ENCODE results near the gene EIF6.

DNA sequence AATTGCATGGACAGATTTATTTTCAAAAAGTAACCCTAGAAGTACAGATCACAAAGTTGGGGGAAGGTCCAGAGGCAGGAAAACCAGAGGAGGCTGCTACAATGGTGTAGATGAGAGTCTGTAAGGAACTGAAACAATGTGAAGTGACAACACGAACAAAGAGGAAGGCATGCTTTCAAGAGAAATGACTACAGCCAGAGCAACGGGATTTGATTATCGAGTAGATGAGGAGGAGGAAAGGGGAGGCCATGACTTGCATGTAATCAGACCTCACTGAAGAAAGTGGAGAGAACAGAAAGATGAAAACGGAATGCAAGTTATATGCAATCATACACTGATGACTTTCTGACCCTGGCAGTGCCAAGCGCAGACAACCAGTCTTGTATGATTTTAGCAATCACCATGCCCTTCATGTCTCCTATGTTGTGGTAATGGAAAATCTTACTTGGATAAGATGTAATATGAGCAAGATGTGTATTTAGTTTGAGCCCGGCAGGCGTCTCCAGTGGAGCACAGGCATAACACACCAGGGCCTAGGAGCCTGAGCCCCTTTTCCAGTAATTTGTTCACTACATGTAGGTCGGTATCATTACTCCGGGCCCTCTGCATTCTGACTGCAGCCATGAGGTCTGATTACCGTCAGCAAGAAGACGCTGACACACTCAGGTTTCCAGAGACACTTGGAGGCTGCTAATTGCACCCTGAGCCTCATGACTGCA lies 41.6 kb upstream of the EIF6 start:
- TF ChIP-seq, protein P1, sequence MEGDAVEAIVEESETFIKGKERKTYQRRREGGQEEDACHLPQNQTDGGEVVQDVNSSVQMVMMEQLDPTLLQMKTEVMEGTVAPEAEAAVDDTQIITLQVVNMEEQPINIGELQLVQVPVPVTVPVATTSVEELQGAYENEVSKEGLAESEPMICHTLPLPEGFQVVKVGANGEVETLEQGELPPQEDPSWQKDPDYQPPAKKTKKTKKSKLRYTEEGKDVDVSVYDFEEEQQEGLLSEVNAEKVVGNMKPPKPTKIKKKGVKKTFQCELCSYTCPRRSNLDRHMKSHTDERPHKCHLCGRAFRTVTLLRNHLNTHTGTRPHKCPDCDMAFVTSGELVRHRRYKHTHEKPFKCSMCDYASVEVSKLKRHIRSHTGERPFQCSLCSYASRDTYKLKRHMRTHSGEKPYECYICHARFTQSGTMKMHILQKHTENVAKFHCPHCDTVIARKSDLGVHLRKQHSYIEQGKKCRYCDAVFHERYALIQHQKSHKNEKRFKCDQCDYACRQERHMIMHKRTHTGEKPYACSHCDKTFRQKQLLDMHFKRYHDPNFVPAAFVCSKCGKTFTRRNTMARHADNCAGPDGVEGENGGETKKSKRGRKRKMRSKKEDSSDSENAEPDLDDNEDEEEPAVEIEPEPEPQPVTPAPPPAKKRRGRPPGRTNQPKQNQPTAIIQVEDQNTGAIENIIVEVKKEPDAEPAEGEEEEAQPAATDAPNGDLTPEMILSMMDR (conservative IDR thresholded peaks at IDR 0.05; ENCODE audit: low read length) = no peak
- TF ChIP-seq EZH2phosphoT487 (IDR thresholded peaks at IDR 0.05; ENCODE audit: borderline replicate concordance, low read depth, low read length) = no peak
